Adipocyte (in vitro differentiated cells): ENCODE measurements around the gene ENG.
A peak's percentile ranks its signal among the peaks of the same experiment; 100 is the strongest.
"Not testable (repeated sequence)": the region's sequence is repeated elsewhere in the genome, so short reads cannot be mapped to it uniquely, and the experiment has no call there.

Experiments used
- DNase-seq: peaks from one replicate; pipeline ENCODE4 v3.0.0-alpha.2; 2015; ENCODE audit warnings: low read depth
- H3K27me3 ChIP-seq: replicated peaks from 2 replicates; pipeline ENCODE4 v1.7.0; 2013; ENCODE audit warnings: mild to moderate bottlenecking, low read length, moderate library complexity; ENCODE audit not compliant: control insufficient read depth, insufficient read depth
- H3K36me3 ChIP-seq: 2 replicates; pipeline ENCODE4 v1.7.0; 2013; ENCODE audit warnings: low read length, mild to moderate bottlenecking, moderate library complexity; ENCODE audit not compliant: control insufficient read depth, insufficient read depth, severe bottlenecking
- H3K4me1 ChIP-seq: 2 replicates; pipeline ENCODE4 v1.7.0; 2013; ENCODE audit warnings: mild to moderate bottlenecking, low read length, moderate library complexity; ENCODE audit not compliant: control insufficient read depth, insufficient read depth
- H3K4me3 ChIP-seq: 2 replicates; pipeline ENCODE4 v1.7.0; 2013; ENCODE audit warnings: mild to moderate bottlenecking, low read length, moderate library complexity
- H3K9ac ChIP-seq: 2 replicates; pipeline ENCODE4 v1.7.0; 2013; ENCODE audit warnings: mild to moderate bottlenecking, low read length, moderate library complexity
- H3K9me3 ChIP-seq: 2 replicates; pipeline ENCODE4 v1.7.0; 2013; ENCODE audit warnings: mild to moderate bottlenecking, low read length, moderate library complexity; ENCODE audit not compliant: control insufficient read depth

ENG gene

DNA sequence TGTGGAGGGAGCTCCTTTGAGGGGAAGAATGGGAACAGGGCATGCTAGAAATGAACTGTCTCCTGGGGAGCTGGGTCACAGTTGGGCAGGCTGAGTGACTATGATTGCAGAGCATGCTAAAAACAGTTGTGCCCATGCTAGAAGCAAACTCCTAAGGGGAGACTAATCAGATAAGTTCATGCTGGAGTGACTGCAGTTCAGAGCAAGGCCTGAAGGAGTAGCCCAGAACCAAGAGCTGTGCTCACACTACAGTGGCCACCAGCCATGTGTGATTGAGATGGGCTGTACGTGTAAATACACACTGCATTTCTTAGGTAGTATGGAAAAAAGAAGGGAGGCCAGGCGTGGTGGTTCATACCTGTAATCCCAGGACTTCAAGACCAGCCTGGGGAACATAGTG is 33.3 kb upstream of the ENG start:
- peaks cover 81% of the 10 kb centered on the region for H3K36me3 ChIP-seq
- no peaks in the 10 kb centered on the region for H3K9me3 ChIP-seq
- H3K9ac ChIP-seq: no peak overlapping the region
- no peak overlapping the region for H3K4me3 ChIP-seq
- H3K4me1 ChIP-seq: peaks cover 8% of the 10 kb centered on the region
- H3K27me3 ChIP-seq: no peaks in the 10 kb centered on the region
- DNase-seq: no peak

DNA sequence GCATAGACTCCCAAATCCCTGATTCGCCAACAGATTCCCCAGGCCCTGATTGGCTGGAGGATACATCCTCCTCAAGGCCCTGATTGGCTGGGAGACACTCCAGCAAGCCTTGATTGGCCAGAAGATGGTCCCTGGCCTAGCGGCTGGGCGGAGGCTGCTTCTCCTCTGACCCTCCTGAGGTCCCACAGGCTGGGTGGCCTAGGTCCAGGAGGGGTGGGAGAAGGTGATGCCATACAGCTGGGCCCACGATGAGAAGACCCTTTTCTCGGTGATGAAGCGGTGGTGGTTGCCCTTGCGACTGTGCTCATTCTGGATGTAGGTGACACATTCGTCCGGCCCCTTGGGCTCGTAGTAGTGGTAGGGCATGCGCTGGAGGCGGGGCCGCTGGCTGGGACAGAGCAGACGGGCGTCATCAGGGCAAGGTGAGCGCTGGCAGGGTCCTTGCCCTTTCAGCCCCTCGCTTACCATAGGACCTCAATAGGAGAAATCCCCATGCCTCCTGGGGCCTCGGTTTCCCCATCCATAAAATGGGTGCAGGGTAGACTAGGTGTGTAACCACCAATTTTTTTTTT is 32.0 kb upstream of the ENG start:
- peaks cover 8% of the 10 kb centered on the region for H3K4me1 ChIP-seq
- no peak overlapping the region for H3K4me3 ChIP-seq
- DNase-seq: no peak
- H3K36me3 ChIP-seq: peaks cover 74% of the 10 kb centered on the region
- H3K9ac ChIP-seq: peak overlapping the region; percentile 9
- H3K9me3 ChIP-seq: no peaks in the 10 kb centered on the region
- no peaks in the 10 kb centered on the region for H3K27me3 ChIP-seq

DNA sequence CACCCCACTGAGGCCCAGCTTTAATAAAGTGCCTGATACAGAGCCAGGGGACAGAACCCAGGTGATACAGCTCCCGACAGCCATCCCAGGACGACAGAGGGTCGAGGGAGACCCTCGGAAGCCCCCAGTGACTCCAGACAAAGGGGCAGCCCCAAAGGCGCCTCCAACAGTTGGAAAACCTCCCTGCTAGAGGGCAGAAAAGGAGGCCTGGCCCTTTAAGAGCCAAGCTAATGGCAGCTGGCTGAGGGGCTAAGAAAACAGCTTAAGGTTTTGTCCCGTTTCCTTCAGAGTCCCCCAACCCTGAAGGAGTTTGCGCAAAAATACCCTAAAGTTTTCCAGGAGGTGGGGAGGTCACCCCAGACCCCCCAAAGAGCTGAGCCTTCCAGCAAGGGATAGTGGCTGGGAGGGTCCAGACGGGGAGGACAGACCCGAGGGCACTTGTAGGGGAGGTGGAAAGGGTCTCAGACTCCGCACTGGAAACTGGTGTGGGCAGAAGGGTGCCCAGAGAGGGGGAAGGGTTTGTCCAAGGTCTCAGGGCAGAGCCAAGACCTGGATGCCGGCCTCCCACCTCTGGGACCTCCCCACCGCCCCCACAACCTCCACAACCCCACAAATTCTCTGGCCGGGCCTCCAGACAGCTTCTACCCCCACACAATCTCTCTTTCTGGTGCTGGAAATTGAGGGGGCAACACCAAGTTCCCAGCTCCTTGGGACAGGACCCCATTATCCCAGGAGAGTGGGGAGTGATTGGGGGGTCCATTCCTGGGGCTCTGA is 31.2 kb upstream of the ENG start:
- H3K9me3 ChIP-seq: no peaks in the 10 kb centered on the region
- DNase-seq: no peak
- H3K4me3 ChIP-seq: no peak overlapping the region

DNA sequence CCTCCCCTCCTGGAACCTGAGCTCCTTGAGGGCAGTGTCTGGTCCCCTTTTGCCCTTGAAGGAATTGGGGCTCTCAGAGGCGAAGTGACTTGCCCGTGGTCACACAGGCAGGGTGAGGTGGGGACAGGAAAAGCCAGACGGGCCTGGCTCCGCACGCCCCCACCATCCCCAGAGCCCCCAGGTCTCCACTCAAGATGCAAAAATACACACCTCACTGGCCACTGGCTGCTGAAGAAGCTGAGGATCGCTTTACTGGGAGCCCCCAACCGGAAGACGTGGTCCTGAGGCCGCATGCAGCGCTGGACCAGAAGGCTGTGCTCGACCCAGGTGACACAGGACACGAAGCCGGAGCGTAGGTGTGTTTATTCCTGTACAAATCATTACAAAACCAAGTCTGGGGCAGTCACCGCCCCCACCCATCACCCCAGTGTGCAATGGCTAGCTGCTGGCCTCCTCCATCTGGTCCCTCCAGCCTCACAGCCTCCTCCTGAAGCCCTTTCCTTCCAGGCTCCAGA is 30.6 kb upstream of the ENG start:
- peaks cover 60% of the 10 kb centered on the region for H3K36me3 ChIP-seq
- DNase-seq: no peak
- H3K4me3 ChIP-seq: no peak overlapping the region
- H3K4me1 ChIP-seq: peaks cover 8% of the 10 kb centered on the region
- H3K9ac ChIP-seq: peak overlapping the region; percentile 9
- H3K9me3 ChIP-seq: no peaks in the 10 kb centered on the region
- H3K27me3 ChIP-seq: no peaks in the 10 kb centered on the region

More for the DNA sequence above, 31.2 kb upstream of the ENG start:
- H3K36me3 ChIP-seq: peaks cover 66% of the 10 kb centered on the region
- H3K27me3 ChIP-seq: no peaks in the 10 kb centered on the region
- H3K9ac ChIP-seq: peak overlapping the region; percentile 9
- peaks cover 8% of the 10 kb centered on the region for H3K4me1 ChIP-seq

DNA sequence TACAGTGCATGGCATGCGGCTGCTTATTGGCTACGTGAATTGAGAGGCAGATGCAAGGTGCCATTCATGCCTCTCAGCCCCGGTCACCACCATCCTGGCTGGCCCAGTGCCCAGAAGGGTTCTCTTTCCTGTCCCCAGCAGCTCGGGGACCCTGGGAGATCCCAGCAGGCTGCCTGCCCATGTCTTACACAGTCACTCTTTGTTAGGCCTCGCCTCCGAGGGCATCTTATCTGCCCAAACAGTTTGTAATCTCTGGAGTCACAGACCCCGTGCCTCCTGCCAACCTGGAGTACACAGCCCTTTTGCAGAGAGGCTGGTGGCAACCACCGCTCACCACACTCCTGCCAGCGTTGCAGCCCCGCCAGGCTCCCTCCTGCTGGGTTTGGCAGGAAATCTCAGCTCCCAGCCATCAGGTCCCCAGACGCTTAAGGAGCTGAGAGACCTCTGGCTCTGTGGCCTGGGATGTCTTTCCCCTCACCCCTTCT is 30.0 kb upstream of the ENG start:
- Histone ChIP-seq H3K4me1 (peaks cover 8% of the 10 kb centered on the region), H3K9me3 (no peaks in the 10 kb centered on the region)
- DNase-seq: no peak

DNA sequence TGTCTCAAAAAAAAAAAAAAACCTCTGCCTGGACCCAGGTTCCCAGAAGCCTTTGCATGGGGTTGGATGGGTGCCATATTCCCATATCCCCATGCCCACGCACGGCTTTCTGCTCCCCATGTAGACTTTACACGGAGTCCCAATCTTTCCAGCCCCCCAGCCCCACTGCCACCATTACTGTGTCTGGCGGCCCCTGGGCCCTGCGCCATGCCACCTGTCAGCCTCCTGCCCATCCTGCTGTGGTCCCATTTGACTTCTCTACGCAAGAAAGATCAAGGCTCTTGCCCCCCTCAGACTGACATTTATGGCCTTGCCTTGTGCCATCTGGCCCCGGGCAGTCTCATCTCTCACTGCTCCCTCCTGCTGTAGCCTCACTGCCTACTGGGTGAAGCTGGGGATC is 29.5 kb upstream of the ENG start:
- H3K9me3 ChIP-seq: no peaks in the 10 kb centered on the region
- H3K4me3 ChIP-seq: no peak overlapping the region
- H3K27me3 ChIP-seq: no peaks in the 10 kb centered on the region
- H3K4me1 ChIP-seq: peaks cover 8% of the 10 kb centered on the region
- peaks cover 49% of the 10 kb centered on the region for H3K36me3 ChIP-seq
- H3K9ac ChIP-seq: no peak overlapping the region
- no peak for DNase-seq

More for the DNA sequence above, 30.0 kb upstream of the ENG start:
- peaks cover 54% of the 10 kb centered on the region for H3K36me3 ChIP-seq
- H3K27me3 ChIP-seq: no peaks in the 10 kb centered on the region
- H3K4me3 ChIP-seq: no peak overlapping the region
- H3K9ac ChIP-seq: no peak overlapping the region

DNA sequence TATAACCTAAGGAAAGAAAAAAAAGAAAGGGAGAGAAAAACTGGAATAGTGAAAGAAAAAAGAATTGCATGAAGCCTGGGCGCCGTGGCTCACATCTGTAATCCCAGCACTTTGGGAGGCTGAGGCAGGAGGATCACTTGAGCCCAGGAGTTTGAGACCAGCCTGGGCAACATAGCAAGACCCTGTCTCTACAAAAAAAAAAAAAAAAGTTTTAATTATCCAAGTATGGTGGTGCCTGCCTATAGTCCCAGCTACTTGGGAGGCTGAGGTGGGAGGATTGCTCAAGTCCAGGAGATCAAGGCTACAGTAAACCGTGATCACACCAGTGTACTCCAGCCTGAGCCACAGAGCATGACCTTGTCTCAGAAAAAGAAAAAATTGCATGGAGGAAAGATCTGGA is 27.3 kb upstream of the ENG start:
- not testable (repeated sequence) for H3K27me3 ChIP-seq, H3K9me3 ChIP-seq, H3K9ac ChIP-seq, DNase-seq, H3K4me3 ChIP-seq
- Histone ChIP-seq H3K4me1 (peaks cover 23% of the 10 kb centered on the region), H3K36me3 (peaks cover 31% of the 10 kb centered on the region)

DNA sequence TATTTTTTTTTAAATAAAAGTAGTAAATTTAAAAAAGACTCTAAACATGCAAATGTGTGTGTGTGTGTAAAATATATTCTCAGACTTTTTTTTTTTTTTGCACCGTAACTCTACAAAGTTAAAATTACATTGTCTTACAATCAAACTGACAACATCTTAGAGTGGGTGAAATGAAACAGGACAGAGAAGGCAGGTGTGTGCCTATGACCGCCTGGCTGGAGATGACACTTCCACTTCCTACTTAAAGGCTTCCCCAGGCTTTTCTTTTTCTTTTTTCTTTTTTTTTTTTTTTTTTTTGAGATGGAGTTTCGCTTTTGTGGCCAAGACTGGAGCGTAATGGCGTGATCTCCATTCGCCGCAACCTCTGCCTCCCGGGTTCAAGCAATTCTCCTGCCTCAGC is 25.7 kb upstream of the ENG start:
- Histone ChIP-seq H3K27me3 (no peaks in the 10 kb centered on the region), H3K4me1 (peaks cover 34% of the 10 kb centered on the region), H3K9me3 (no peaks in the 10 kb centered on the region), H3K9ac (no peak overlapping the region), H3K36me3 (peaks cover 15% of the 10 kb centered on the region), H3K4me3 (no peak overlapping the region)
- no peak for DNase-seq

DNA sequence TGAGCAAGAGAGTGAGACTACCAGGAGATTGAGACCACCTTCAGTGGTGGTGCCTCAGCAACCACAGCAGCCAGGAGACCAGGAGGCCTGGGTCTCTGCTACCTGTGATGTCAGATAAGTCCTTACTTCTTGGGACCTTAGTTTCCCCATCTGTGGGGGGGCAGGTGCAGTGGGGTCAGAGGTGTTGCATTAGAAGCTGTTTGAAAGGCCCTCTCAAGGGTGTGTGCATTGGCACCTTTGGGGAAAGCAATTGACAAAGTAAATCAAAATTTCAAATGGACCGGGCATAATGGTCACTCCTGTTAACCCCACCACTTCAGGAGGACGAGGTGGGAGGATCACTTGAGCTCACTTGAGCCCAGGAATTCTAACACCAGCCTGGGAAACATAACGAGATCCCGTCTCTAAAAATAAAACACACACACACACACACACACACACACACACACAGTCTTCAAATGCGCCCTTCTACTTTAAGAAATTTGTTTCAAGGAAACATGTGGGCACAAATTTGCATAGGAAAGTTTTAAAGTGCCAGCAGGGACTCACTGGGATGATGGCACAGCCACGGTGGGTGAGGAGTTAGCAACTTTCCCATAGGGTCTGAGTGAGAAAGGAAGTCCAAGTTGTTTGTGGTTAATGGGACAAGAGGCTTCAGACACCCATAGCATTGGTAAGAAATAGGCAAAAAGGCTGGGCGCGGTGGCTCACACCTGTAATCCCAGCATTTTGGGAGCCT is 24.4 kb upstream of the ENG start:
- Histone ChIP-seq H3K27me3 (no peaks in the 10 kb centered on the region), H3K36me3 (peaks cover 3% of the 10 kb centered on the region), H3K9ac (no peak overlapping the region), H3K4me3 (no peak overlapping the region), H3K4me1 (peaks cover 42% of the 10 kb centered on the region), H3K9me3 (no peaks in the 10 kb centered on the region)
- no peak for DNase-seq

DNA sequence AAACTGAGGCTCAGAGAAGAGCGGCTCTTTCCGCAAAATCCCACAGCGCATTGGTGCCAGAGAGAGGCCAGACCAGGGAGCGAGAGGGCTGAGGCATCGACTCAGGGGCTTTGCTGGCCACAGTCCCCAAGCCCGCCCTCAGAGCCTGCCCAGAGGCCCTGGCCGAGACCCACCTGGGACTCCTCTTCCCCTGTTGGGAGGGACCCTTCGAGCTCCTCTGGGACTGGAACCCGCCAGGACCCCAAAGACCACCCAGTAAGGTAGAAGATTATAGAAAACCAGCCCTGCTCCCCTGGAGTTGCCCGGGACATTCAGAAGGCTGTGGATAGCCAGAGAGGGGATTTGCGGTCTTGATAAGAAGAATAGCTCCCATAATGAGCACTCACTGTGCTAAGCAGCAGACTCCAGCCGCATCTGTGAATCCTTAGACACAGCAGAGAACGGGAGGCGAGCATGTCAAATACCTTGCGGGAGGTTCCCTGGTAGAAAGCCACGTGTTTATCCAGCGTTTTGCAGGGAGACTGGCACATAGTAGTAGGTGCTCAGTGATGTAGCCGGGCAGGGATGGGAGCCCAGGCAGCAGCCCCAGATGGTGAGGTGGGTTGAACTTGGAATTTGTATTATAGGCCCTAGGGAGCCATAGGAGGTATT is 23.7 kb upstream of the ENG start:
- Histone ChIP-seq H3K4me3 (peak overlapping the region; percentile 85), H3K9me3 (no peaks in the 10 kb centered on the region), H3K27me3 (no peaks in the 10 kb centered on the region), H3K9ac (peak overlapping the region; percentile 93), H3K4me1 (peaks cover 48% of the 10 kb centered on the region), H3K36me3 (peaks cover 3% of the 10 kb centered on the region)
- DNase-seq: no peak

DNA sequence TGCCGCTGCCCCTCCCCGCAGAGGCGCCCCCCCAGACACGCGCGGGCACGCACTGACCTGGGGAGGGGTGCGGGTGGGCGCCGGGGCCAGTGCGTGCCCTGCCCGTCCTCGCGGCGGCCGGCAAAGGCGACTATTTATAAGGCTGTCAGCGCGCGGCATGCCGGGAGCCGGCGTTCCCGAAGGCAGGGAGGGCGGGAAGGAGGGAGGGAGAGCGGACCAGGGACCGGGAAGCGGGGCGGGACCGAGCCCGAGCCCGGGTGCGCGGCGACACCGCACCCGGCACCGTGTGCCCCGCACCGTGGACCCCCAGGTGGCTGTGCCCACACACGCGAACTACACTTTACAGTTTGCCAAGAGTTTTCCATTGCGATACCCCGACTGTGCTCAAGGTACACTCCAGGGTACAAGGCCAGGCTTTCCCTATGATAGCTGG is 23.1 kb upstream of the ENG start, which contains the start of gene AK1:
Gene AK1, minus strand, starts transcription at position 110 of the 433 bp plus-strand sequence. CDS start 3,058 bp downstream, outside the sequence.
- H3K9ac ChIP-seq: peak within 1 kb of the TSS; percentile 93
- H3K9me3 ChIP-seq: no peaks in the 10 kb centered on the region
- peaks cover 48% of the 10 kb centered on the region for H3K4me1 ChIP-seq
- H3K27me3 ChIP-seq: no peaks in the 10 kb centered on the region
- DNase-seq: peak; percentile 89
- peaks cover 5% of the 10 kb centered on the region for H3K36me3 ChIP-seq
- peak within 1 kb of the TSS; percentile 85 for H3K4me3 ChIP-seq
